ENCODE results near the gene FIS1. TPM values are rescaled to one million over a fixed set of nuclear protein-coding genes. Genes with fewer than 3 reads are reported as not detected.

FIS1 gene
- total RNA-seq, 2 donors from 2014 or later: 238 to 256 TPM

DNA sequence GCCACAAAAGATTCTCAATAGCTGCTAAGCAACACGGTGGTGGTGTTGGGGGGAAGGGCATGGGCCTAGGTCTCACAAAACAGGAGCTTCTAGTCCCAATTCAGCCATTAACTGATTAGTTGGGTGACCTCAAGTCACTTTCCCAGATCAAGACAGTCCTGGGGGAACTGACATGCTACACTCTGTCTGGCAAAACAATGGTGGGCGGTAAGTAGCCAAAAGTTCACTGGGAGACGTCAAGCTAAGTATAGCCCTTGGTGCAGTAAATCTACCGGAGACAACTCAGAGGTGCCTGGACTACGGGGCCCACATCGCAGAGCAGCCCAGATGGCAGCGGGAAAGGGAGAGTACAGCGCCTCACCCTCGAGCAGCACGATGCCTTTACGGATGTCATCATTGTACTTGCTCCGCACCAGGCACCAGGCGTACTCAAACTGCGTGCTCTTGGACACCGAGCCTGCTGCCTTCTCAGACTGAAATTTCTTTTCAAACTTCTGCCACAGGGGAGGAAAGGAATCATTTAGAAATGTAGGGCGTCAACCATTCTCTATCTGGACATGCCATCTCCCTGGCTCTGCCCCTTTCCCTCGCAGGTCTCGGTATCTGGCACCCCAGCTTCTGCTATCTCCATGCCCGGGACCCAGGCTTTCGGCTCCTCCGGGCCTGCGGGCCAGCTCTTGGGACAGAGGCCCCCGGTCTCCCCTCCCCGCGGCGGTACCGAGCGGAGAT lies 1.1 kb downstream of the FIS1 start:
- intact Hi-C loops (cut with DNase I): loop anchor here (2.0 kb wide), 1 partner anchor 27 kb away; the partner anchor contains the start of gene PLOD3

GRCh38 chr7:101241443-101242349 lies 3.2 kb downstream of the FIS1 start:
- WGBS: 62% methylated on average over 16 of the region's 16 CpGs
- peaks cover 0 to 9% of the 10 kb centered on the region in 2 donors for H3K36me3 ChIP-seq
- TF ChIP-seq, protein P1, sequence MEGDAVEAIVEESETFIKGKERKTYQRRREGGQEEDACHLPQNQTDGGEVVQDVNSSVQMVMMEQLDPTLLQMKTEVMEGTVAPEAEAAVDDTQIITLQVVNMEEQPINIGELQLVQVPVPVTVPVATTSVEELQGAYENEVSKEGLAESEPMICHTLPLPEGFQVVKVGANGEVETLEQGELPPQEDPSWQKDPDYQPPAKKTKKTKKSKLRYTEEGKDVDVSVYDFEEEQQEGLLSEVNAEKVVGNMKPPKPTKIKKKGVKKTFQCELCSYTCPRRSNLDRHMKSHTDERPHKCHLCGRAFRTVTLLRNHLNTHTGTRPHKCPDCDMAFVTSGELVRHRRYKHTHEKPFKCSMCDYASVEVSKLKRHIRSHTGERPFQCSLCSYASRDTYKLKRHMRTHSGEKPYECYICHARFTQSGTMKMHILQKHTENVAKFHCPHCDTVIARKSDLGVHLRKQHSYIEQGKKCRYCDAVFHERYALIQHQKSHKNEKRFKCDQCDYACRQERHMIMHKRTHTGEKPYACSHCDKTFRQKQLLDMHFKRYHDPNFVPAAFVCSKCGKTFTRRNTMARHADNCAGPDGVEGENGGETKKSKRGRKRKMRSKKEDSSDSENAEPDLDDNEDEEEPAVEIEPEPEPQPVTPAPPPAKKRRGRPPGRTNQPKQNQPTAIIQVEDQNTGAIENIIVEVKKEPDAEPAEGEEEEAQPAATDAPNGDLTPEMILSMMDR (IDR thresholded peaks at IDR 0.05): no peak
- TF ChIP-seq POLR2AphosphoS5 (IDR thresholded peaks at IDR 0.05) (no peak), POLR2A (IDR thresholded peaks at IDR 0.05) (no peak)
- no peak for DNase-seq (ENCODE audit: low spot score)
- no peak overlapping the region for H3K4me3 ChIP-seq
- intact Hi-C loops (cut with DNase I): no loop called here
- no peaks in the 10 kb centered on the region for H3K27me3 ChIP-seq (replicated peaks; ENCODE audit: insufficient read depth)
- H3K9me3 ChIP-seq: no peaks in the 10 kb centered on the region
- no peaks in the 10 kb centered on the region for H3K4me1 ChIP-seq (replicated peaks)
- H3K27ac ChIP-seq: no peak overlapping the region

More for the DNA sequence above, 1.1 kb downstream of the FIS1 start:
- Histone ChIP-seq H3K9me3 (no peaks in the 10 kb centered on the region), H3K4me3 (peak overlapping the region; percentile 54 to 78), H3K27me3 (replicated peaks; ENCODE audit: insufficient read depth) (no peaks in the 10 kb centered on the region), H3K4me1 (replicated peaks) (no peaks in the 10 kb centered on the region), H3K36me3 (peaks cover 0 to 9% of the 10 kb centered on the region in 2 donors), H3K27ac (peak overlapping the region; percentile 97)
- 20% methylated on average over 28 of the region's 28 CpGs for WGBS
- no peak for DNase-seq (ENCODE audit: low spot score)
- TF ChIP-seq POLR2A (IDR thresholded peaks at IDR 0.05): no peak

- WGBS: 91% methylated on average over 12 of the region's 12 CpGs
- DNase-seq (ENCODE audit: low spot score): no peak
- Histone ChIP-seq H3K27me3 (replicated peaks; ENCODE audit: insufficient read depth) (no peaks in the 10 kb centered on the region), H3K9me3 (no peaks in the 10 kb centered on the region), H3K4me1 (replicated peaks) (no peaks in the 10 kb centered on the region), H3K27ac (no peak overlapping the region), H3K4me3 (no peak overlapping the region), H3K36me3 (peaks cover 0 to 9% of the 10 kb centered on the region in 2 donors)
- no peak for TF ChIP-seq POLR2A (IDR thresholded peaks at IDR 0.05)
- no peak for TF ChIP-seq POLR2AphosphoS5 (IDR thresholded peaks at IDR 0.05)
- TF ChIP-seq, protein P1 (IDR thresholded peaks at IDR 0.05): no peak
- intact Hi-C loops (cut with DNase I): no loop called here
These were observed 3.9 kb downstream of the FIS1 start for GRCh38 chr7:101241015-101241363.

- WGBS: 90% methylated on average over 32 of the region's 32 CpGs
- H3K27ac ChIP-seq: no peak overlapping the region
- intact Hi-C loops (cut with DNase I): no loop called here
- DNase-seq (ENCODE audit: low spot score): no peak
- H3K9me3 ChIP-seq: no peaks in the 10 kb centered on the region
- no peak overlapping the region for H3K4me3 ChIP-seq
- TF ChIP-seq, protein P1 (IDR thresholded peaks at IDR 0.05): no peak
- TF ChIP-seq POLR2A (IDR thresholded peaks at IDR 0.05) (no peak), POLR2AphosphoS5 (IDR thresholded peaks at IDR 0.05) (no peak)
- no peaks in the 10 kb centered on the region for H3K27me3 ChIP-seq (replicated peaks; ENCODE audit: insufficient read depth)
- no peaks in the 10 kb centered on the region for H3K4me1 ChIP-seq (replicated peaks)
- H3K36me3 ChIP-seq: peaks cover 0 to 9% of the 10 kb centered on the region in 2 donors
These were observed 4.5 kb downstream of the FIS1 start for GRCh38 chr7:101240226-101241014.

DNA sequence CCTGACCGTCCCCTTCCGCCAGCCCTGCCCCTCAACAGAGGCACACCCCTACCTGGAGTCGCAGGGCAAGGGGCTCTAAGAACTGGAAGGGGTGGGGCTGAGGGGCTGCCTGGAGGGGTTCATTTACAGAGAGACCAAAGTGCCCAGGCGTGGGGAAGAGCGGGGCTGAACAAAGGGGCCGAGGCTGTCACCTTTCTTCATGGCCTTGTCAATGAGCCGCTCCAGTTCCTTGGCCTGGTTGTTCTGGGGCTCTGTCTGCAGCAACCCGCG lies 5.0 kb downstream of the FIS1 start:
- intact Hi-C loops (cut with DNase I): no loop called here
- peaks cover 0 to 9% of the 10 kb centered on the region in 2 donors for H3K36me3 ChIP-seq
- TF ChIP-seq, protein P1 (IDR thresholded peaks at IDR 0.05): no peak
- no peak for TF ChIP-seq POLR2A (IDR thresholded peaks at IDR 0.05)
- no peak for TF ChIP-seq POLR2AphosphoS5 (IDR thresholded peaks at IDR 0.05)

More for the DNA sequence above, 5.0 kb downstream of the FIS1 start:
- Histone ChIP-seq H3K4me1 (replicated peaks) (no peaks in the 10 kb centered on the region), H3K4me3 (no peak overlapping the region), H3K9me3 (no peaks in the 10 kb centered on the region), H3K27ac (no peak overlapping the region), H3K27me3 (replicated peaks; ENCODE audit: insufficient read depth) (no peaks in the 10 kb centered on the region)
- DNase-seq (ENCODE audit: low spot score): no peak
- WGBS: 87% methylated on average over 9 of the region's 9 CpGs
